ENCODE measurements around the gene HMGN4. TPM values are rescaled to one million over a fixed set of nuclear protein-coding genes. Genes with fewer than 3 reads are reported as not detected.

The HMGN4 gene
- total RNA-seq, 1 donor from 2014 or later: 27.2 TPM

DNA sequence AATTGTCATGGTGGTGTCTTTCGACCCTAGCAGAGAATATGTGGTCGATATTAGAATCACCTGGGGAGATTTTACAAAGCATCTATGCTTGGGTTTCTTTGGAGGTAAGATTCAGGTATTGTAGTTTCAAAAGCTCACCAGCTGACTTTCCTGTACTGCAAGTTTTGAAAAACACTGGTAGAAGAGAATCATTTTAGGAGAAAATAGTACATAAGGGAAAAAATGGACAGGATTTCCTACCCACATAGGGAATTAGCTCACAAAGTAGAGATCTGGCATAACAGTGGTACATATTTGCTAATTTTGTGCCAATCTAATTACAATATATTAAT, 31.2 kb downstream of the HMGN4 start:
- Mint-ChIP-seq H3K36me3 (ENCODE audit: low read depth, unreplicated experiment) (peaks cover 12% of the 10 kb centered on the region), H3K27me3 (ENCODE audit: unreplicated experiment) (peaks cover 21% of the 10 kb centered on the region), H3K9me3 (ENCODE audit: unreplicated experiment) (no peaks in the 10 kb centered on the region), H3K4me1 (ENCODE audit: unreplicated experiment) (peaks cover 11% of the 10 kb centered on the region), H3K4me3 (ENCODE audit: unreplicated experiment) (peak overlapping the region; percentile 98), H3K27ac (ENCODE audit: unreplicated experiment) (no peak overlapping the region)
- TF ChIP-seq, protein P1, sequence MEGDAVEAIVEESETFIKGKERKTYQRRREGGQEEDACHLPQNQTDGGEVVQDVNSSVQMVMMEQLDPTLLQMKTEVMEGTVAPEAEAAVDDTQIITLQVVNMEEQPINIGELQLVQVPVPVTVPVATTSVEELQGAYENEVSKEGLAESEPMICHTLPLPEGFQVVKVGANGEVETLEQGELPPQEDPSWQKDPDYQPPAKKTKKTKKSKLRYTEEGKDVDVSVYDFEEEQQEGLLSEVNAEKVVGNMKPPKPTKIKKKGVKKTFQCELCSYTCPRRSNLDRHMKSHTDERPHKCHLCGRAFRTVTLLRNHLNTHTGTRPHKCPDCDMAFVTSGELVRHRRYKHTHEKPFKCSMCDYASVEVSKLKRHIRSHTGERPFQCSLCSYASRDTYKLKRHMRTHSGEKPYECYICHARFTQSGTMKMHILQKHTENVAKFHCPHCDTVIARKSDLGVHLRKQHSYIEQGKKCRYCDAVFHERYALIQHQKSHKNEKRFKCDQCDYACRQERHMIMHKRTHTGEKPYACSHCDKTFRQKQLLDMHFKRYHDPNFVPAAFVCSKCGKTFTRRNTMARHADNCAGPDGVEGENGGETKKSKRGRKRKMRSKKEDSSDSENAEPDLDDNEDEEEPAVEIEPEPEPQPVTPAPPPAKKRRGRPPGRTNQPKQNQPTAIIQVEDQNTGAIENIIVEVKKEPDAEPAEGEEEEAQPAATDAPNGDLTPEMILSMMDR (IDR thresholded peaks at IDR 0.05; ENCODE audit: unreplicated experiment): no peak
- no peak for DNase-seq (ENCODE audit: low spot score)

DNA sequence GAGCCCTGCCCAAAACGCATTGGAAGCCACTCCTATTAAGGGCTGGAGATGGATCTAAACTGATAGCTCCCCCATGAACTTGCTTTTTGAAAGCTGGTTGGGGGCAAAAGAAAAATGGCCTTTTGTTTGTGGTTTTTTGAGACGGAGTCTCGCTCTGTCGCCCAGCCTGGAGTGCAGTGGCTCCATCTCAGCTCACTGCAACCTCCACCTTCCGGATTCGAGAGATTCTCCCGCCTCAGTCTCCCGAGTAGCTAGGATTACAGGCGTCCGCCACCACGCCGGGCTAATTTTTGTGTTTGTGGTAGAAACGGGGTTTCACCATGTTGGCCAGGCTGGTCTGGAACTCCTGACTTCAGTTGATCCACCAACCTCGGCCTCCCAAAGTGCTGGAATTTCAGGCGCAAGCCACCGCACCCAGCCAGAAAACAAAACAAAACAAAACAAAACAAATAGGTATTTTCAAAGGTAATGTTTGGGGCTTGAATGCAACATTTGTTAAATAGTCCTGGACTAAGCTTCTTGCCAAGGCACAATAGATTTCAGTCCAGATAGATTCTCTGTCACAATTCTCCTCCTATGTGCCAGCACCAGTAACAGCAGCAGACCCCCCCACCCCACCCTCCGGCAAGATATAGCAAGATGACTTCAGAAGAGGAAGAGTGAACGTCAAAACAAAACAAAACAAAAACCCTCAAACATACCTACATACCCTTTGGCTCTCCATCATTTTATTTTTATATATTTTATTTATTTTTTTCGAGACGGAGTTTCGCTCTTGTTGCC, 32.1 kb downstream of the HMGN4 start:
- H3K4me3 Mint-ChIP-seq (ENCODE audit: unreplicated experiment): no peak overlapping the region

DNA sequence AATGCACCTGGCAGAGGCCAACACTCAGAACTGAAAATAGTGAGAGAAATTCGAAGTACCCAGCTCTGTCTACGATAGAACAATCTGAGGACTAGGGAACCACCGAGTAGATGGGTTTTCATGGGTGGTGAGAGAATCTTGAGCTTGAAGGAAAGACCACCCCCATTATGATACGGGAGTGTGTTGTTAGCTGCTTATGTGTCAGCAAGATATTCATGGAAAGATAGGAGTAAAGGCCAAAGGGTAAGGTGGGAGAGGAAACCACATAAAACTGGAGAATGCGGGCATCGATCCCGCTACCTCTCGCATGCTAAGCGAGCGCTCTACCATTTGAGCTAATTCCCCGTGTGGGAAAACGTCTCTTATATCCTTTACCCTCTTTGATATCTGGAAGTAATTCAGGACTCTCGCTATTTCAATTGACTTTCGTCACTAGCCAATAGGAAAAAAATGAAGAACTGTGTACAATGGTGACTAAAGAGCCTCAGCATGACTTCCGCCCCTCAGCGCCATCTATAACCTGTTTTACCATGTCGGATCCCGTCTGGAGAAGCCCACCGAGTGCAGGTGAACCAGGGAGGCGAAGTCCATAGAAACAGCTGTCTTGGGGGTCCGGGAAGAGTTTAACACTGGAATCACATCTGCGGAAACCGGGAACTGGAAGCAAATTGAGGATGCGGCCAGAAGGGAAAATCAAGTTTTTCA, 33.6 kb downstream of the HMGN4 start:
- Mint-ChIP-seq H3K27me3 (ENCODE audit: unreplicated experiment) (peaks cover 23% of the 10 kb centered on the region), H3K9me3 (ENCODE audit: unreplicated experiment) (no peaks in the 10 kb centered on the region), H3K27ac (ENCODE audit: unreplicated experiment) (peak overlapping the region; percentile 98), H3K36me3 (ENCODE audit: low read depth, unreplicated experiment) (peaks cover 12% of the 10 kb centered on the region), H3K4me1 (ENCODE audit: unreplicated experiment) (peaks cover 11% of the 10 kb centered on the region), H3K4me3 (ENCODE audit: unreplicated experiment) (peak overlapping the region; percentile 94)
- peak; percentile 66 for DNase-seq (ENCODE audit: low spot score)
- TF ChIP-seq, protein P1 (IDR thresholded peaks at IDR 0.05; ENCODE audit: unreplicated experiment): no peak

More for the DNA sequence above, 32.1 kb downstream of the HMGN4 start:
- H3K27me3 Mint-ChIP-seq (ENCODE audit: unreplicated experiment): peaks cover 21% of the 10 kb centered on the region
- no peak for DNase-seq (ENCODE audit: low spot score)
- H3K36me3 Mint-ChIP-seq (ENCODE audit: low read depth, unreplicated experiment): peaks cover 12% of the 10 kb centered on the region
- no peaks in the 10 kb centered on the region for H3K9me3 Mint-ChIP-seq (ENCODE audit: unreplicated experiment)
- H3K4me1 Mint-ChIP-seq (ENCODE audit: unreplicated experiment): peaks cover 11% of the 10 kb centered on the region
- TF ChIP-seq, protein P1 (IDR thresholded peaks at IDR 0.05; ENCODE audit: unreplicated experiment): no peak
- H3K27ac Mint-ChIP-seq (ENCODE audit: unreplicated experiment): no peak overlapping the region

DNA sequence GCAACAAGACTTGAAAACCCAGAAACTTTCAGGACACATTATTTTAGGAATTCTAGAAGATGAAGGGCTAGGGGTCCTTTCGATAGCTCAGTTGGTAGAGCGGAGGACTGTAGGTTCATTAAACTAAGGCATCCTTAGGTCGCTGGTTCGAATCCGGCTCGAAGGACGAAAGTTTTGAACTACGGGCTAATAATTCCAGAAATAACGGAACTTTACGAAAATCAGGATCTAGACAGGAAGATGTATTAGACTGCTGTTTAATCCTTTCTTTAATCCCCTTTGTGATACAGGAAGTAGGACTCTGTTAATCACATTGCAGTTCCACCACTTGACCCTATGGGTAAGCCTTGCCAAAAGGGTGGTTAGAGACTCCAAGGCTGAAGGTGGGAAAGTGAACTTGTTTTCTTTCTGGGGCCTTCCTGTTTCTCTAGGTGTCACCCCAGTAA, 37.4 kb downstream of the HMGN4 start:
- Mint-ChIP-seq H3K27me3 (ENCODE audit: unreplicated experiment) (peaks cover 16% of the 10 kb centered on the region), H3K4me3 (ENCODE audit: unreplicated experiment) (no peak overlapping the region), H3K27ac (ENCODE audit: unreplicated experiment) (no peak overlapping the region), H3K4me1 (ENCODE audit: unreplicated experiment) (peaks cover 9% of the 10 kb centered on the region), H3K36me3 (ENCODE audit: low read depth, unreplicated experiment) (peaks cover 6% of the 10 kb centered on the region), H3K9me3 (ENCODE audit: unreplicated experiment) (no peaks in the 10 kb centered on the region)
- DNase-seq (ENCODE audit: low spot score): no peak
- TF ChIP-seq, protein P1 (IDR thresholded peaks at IDR 0.05; ENCODE audit: unreplicated experiment): no peak

DNA sequence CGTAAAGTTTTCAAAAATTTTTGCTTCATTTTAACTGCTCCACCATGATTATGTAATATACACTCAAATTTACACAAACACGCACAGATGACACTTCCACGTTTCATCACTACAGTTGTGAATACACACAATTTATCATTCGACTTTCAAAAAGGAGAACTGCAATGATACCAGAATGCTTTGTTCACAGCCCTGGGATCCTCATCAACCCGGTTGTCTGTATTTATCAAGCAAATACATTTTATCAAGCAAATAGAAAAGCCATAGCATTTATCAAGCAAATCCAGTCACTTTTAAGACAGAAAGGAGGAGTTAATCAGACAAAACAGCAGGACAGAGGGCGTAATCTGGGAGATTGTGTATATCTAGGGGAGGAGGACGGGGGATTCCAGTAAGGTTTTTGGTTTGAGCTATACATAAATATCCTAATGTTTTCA, 38.3 kb downstream of the HMGN4 start:
- H3K27ac Mint-ChIP-seq (ENCODE audit: unreplicated experiment): no peak overlapping the region
- peak overlapping the region; percentile 38 for H3K4me3 Mint-ChIP-seq (ENCODE audit: unreplicated experiment)
- H3K36me3 Mint-ChIP-seq (ENCODE audit: low read depth, unreplicated experiment): peaks cover 6% of the 10 kb centered on the region
- peaks cover 16% of the 10 kb centered on the region for H3K27me3 Mint-ChIP-seq (ENCODE audit: unreplicated experiment)
- TF ChIP-seq, protein P1 (IDR thresholded peaks at IDR 0.05; ENCODE audit: unreplicated experiment): no peak
- DNase-seq (ENCODE audit: low spot score): no peak
- peaks cover 9% of the 10 kb centered on the region for H3K4me1 Mint-ChIP-seq (ENCODE audit: unreplicated experiment)
- no peaks in the 10 kb centered on the region for H3K9me3 Mint-ChIP-seq (ENCODE audit: unreplicated experiment)

Data from endothelial cell (in vitro differentiated cells).